ENCODE data around the gene TIFAB.
A peak's percentile ranks its signal among the peaks of the same experiment; 100 is the strongest.

Gene TIFAB

DNA sequence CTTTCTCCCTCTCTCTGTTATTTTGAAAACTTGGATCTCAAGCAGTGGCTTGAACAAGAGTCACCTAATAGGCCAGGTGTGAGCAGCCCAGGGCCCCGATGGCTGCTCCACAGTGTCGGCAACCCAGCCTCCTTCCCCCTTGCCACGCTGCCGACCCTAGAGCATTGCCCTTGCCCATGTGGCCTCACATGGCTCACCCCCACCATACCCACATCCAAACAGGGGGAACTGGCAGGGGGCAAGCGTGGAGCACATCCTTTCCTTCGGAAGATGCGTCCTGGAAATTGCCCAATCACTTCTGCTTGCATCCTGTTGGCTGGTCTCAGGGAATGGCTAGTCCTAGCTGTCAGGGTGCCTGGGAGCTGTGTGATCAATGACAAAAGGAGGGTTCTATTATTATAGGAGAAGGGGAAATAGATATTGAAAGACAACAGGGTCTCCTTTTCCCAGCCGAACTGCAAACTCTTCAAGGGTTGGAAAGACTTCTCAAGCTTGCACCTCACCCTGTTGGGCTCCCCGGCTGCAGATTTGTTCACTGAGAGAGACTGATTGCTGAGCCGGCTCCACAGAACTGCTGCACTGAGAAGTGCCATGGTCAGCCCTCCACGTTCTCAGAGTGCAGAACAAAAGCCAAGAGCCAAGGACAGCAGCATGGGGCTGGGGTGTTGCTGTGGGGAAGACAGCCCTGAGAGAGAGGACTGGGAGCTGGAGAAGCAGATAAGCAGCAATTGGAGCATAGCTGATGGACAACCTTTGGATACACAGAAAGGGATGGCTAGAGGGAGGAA lies 8.3 kb upstream of the TIFAB start:
- no peak for DNase-seq

DNA sequence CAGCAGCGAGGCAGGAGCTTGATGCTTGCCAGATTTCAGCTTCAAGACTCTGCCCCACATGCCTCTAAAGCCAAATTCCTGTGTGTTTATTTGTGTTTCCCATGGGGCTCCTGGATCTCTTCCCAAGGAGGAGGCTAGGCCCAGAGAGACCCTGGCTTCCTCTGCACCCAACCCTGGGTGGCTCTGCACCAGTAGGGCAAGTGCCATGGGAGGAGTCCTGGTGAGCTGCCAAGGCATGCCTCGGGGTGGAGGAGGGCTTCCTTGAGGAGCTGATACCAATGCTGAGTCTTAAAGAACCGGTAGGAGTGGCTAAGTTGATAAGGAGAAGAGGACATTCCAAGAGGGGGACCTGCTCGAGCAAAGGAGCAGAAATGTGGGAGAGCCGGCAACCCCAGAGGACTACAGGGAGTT lies 6.8 kb upstream of the TIFAB start:
- peak in 11 of 58 donors; percentile 16 to 45 (median 25) for DNase-seq

DNA sequence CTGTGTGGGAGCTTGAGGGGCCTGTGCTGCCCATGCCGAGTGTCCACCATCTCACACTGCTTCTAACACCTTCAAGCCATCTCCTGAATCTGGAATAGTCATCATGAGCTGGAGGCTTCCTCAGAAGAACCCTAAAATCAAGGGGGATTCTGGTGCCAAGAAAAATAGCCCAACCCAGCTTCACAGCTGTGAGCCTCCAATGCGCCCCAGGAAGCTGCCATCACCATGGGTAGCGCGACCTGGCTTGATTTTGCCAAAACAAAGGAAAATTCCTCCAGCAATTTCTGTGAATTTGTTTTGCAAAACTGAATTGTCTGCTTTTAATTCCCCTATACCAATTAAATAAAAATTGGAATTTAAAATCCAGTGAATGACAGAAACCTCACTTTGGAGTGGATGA lies 6.2 kb upstream of the TIFAB start:
- DNase-seq: no peak

DNA sequence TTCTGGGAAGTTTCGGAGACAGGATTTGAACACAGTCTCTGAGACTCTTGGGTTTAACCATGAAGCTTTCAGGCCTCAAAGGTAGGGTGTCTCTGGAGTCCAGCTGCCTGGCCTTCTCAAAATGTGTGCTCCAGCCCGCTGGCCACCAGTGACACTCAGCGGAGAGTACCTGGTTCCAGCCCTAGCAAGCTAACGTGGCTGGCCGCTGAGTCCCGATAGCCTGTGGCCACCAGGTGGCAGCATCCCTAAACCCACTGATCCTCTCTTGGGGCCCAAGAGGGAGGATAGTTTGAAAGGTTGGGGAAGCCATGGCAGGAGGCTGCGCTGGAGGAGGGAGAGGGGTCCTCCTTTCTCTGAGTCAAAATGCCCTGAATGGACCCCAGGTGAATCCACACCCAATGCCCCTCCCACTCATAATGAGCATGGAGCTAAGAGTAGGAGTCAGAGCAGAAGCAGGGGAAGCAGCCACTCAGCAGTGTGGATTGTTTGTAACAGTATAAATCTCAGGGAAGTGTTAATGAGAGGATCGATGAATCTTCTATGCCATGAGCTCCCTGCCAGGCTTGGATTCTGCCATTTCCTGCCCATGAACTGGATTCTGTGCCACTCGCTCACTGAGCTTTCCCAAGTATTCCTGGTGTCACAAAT lies 5.4 kb upstream of the TIFAB start:
- DNase-seq: peak in 17 of 58 donors; percentile 7 to 61 (median 20)

DNA sequence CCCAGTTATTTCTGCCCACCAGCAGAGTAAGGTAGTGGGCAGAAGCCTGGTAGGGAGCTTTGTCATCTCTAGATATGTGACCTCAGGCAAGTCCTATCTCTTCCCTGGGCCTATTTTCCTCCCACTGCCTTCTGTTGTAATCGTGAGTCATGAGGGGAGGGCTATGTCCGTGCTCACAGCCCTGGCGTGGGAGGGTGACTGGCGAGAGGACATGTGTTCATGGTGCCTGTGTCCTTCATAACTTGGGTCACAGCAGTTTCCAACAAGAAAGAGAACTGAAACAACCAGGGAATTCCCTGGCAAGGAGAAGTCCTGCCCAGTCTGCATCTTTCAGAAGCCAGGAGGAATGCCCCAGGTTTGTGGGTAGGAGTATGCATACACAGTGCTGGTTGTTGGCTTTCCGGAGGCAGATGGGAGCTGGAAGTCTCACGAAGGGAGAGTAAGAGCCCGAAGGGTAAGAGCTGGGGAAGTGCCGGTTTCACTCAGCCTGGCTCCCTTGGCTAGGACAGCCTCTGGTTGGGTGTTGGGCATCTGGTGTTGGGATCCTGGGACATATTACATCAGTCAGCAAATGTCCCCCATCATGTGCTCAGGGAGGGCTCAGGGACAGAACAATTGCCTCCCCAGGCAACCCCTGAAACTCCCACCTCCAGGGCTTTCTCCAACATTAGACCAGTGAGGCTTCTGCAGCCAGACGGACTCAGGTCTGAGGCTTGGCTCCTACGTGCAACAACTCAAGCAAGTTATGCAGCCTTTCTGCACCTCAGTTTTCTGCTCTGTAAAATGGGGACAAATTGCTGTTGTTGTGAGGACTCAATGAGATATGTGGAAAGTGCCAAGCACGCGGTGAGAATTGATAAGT lies 4.3 kb upstream of the TIFAB start:
- DNase-seq: peak in 3 of 58 donors; percentile 17 to 24 (median 23)

DNA sequence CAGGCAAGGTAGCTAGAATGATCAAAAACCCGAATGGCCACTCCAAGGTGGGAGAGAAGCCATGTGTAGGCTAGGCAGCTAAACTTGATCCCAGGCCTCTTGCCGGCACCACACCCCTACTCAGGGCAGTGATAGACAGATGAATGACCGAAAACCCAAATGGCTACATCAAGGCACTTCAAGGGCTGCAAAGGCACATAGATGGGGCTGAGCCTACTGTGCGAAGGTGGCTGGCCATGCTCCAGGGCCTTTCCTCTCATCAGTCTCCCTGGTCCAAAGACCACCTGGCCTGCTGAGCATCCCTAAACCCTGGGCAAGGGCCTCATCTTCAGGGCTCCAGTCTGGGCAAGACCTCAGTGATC lies 3.7 kb upstream of the TIFAB start:
- DNase-seq: no peak

DNA sequence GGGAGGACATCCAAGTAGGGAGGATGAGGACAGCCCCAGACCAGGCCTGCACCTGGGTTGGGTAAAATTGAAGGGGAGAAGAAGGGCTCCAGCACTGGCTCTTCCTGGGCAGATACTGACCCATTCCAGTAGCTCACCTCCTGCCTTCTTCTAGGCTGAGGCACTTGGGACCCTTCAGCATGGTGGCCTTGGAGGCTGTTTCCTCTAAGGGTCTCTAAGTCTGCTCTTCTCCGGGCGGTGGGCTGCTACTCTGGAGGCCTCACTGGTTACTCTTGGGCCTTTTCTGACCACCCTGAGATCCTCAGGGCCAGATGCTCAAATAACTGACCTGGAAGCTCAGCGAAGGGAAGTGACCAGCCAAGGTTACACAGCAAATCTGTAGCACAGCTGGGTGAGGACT lies 2.8 kb upstream of the TIFAB start:
- DNase-seq: no peak

DNA sequence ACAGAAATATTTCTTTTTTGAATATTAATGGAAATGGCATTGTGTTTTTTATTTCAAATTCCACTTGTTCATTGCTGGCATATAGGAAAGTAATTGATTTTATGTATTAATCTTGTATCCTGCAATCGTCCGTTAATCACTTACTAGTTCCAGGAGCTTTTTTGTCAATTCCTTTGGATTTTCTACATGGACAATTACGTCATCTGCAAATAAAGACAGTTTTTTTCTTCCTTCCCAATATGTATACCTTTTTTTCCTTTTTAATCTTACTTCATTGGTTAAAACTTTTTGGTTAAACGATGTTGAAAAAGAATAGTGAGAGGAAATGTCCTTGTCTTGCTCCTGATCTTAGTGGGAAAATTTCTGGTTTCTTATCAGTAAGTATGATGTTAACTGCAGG lies 1.5 kb upstream of the TIFAB start:
- DNase-seq: no peak

DNA sequence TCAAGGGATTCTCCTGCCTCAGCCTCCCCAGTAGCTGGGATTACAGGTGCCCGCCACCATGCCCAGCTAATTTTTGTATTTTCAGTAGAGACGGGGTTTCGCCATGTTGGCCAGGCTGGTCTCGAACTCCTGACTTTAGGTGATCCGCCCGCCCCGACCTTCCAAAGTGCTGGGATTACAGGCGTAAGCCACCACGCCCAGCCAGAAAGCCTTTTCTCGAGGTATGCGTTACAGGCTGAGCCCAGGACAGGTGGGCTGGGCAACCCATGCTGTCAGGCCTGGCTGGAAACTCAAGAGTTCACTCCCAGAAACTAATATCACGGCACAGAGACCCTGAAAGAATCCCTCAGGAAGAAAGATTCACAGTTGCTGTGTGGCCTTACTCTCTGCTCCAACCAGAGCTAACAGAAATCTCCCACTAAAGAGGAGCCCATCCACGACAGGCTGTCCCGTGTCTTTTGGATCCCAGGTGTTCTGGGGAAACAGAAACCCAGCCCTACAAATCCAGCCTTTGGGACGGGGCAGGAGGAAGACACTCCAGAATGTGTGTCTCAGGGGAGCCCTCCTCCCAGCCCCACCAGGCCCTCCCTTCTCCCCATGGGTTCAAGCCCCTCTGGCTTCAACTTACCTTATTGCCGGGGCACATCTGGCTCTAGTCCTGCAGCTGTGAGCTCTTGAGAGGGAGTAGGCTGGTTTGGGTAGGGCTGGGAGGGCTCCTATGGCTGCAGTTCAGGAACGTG lies 400 bp downstream of the TIFAB start:
- DNase-seq: no peak

DNA sequence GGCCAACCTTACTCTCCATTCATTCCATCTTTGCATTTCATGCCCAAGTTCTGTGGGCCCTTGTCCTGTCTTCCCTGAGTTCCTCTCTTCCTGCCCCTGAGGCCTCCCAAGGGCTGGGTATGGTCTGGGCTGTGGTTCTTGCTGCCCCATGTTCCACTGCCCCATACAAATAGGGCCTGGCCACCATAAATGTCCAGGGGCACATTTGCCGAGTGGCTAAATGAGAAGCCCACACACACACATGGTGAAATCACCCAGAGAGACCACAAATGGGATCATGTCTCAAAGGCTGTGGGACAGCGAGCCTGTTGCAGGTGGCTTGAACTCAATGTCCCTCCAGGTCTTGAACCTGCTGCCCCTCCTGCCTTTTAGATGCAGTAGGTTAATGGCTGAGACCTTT lies 1.2 kb downstream of the TIFAB start:
- no peak for DNase-seq

DNA sequence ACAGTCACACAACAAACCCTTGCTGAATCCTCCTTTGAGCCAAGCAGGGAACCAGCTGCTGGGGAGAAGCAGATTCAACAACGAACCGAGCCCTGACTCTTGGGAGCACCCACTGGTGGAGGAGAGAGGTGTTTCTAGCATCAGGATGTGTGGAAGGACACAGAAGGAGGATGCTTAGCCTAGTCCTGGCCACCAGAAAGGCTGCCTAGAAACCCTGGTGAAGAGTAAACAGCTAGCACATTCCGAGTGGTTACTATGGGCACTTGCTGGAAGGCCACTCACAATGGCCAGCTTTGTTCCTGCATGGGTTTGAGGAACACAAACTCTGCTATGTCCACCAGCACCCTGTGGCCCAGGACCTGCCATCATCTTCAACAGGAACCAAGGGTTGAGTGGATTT lies 1.8 kb downstream of the TIFAB start:
- peak in 2 of 58 donors; percentile 28 to 30 for DNase-seq

DNA sequence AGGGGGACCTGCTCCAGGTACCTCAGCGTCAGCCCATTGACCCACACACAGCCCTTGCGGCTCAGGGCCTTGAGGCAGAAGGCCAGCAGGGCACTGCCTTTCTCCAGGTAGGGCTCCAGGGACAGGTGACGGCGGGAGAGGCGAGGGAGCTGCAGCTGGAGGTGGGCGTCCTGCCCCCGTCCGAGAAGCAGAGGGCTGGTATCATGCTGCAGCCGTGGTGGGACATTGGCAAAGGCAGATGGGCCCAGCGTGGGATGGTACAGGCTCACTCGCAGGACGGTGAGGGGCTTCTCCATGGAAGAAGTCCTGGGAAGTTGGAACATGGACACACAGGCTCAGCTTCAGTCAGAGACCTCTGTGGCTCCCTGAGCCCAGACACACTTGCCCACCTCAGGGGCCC lies 2.5 kb downstream of the TIFAB start:
- DNase-seq: no peak

DNA sequence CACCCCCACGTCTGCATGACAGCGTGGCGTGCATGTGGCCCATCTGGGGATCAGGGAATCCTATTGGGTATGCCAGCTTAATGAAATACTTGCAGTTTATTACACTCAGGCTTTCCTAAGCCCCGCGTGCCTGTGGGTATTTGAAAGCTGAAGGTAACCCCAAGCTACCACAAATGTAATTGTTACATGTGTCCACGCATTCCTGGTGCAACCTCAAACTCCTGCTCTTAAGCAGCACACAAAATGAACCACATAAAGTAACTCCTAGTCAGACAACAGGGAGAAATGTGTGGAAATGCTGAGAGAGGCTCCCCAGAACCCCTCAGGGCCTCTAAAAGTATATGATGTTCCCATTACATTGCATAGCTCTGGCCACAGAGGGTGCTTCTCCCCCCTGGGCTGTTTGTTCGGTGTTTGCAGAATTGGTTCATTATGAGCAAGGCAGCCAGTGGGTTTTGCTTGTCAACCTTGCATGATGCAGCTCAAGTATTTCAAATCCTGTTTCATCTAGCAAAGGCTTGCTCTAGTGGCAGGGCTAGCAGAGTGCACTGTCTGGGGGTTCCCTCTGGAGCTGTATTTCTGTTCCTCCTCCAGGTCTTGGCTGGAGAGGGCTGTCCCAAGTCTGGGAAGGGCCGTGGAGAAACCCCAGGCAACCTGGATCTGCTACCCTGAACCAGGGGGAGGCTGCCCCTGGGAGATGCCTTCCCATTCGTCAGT lies 3.2 kb downstream of the TIFAB start:
- DNase-seq: no peak

DNA sequence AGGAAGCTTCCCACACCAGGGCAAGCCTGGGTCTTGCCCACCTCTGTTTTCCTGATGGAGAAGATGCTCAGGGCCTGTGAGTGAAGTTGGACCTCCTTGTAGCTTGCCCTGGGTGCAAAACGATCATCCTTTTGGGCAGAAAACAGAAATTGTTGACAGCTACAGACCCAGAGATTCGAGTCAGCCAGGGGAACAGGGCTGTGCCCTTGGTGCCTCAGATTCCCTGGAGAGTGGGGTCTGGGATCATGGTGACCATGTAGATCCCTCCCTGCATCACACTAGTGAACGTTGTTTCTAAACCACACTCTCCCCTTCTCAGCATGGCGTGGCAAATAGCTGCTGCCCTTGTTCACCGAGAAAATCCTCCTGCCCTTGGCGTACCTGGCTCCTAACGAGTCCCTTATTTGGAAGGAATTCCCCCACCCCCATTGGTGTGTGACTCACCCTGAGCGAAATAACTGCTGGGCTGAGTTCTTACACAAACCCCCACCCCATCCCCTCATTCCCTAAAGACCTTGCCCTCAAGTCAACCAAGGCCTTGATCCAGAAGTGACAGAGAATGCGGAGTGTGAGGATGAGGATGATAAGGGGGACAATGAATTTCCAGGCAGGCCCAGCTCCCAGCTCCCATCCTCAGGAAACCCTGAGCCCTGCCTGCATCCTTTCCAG lies 3.9 kb downstream of the TIFAB start:
- DNase-seq: no peak

DNA sequence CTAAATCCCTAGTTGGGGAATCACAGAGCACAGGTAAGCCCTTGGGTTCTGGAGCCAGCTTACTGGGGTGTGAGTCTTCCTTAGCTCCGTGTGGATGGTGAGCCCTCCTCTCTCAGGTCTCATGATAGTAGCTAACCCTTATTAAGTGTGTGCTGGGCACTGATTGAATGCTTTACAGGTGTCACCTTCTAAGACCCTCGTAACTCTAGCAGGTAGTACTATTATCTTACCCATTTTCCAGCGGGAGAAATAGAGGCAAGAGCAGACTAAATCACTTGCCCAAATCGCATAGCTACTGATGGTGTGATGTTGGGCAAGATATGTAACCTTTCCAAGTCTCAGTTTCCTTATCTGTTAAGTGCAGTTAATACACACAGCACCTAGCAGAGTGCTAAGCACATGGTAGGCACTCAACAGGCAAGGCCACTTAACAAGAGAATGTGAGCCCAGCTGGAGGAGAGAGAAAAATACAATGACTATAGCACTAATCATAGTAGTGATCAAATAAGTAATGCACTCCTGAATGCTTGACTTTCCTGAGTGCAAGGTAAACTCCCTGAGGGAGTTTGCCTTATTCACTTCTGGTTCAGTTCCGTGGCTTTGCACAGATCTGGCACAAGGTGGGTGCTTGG lies 4.7 kb downstream of the TIFAB start, which contains the start of gene DCANP1:
Gene DCANP1 (minus strand): TSS at position 51 of the 632 bp plus-strand sequence. CDS start 240 bp downstream, outside the sequence.
- no peak for DNase-seq

DNA sequence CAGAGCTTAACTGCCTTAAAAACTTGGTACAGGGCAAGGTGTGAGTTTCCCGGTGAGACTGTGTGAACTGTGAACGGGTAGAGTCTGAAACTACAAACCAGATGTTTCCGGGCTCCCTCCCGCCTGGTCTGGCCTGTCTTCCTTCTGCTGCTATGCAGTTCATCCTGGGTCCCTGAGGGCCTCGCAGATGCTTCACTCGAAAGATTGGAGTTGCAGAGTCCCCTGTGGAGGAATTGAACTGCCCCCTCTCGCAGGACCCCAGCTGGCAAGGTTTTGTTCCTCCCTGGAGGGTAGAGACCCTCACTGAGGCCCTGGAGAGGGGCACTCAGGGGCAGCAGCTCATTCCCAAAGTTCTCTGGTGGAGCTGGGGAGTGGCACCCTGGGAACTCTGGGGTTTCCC lies 5.5 kb downstream of the TIFAB start:
- DNase-seq: no peak

DNA sequence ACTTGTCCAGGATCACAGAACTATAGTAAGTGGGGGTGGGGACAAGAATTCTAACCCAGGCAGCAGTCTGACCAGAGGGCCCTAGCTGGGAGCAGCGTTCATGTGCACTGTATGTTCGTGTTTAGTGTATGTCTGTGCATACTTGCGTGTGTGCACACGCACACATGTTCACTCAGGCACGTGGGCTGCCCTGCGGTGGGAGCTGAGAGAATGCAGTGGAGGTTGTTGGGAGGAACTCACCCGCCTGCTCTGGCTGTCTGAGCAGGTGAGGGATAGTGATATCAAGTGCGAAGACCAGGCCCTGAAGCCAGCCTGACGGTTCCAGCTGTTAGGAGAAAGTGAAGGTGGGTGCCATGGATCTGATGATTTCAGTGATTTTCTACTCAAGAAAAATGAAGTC lies 5.9 kb downstream of the TIFAB start:
- DNase-seq: no peak

DNA sequence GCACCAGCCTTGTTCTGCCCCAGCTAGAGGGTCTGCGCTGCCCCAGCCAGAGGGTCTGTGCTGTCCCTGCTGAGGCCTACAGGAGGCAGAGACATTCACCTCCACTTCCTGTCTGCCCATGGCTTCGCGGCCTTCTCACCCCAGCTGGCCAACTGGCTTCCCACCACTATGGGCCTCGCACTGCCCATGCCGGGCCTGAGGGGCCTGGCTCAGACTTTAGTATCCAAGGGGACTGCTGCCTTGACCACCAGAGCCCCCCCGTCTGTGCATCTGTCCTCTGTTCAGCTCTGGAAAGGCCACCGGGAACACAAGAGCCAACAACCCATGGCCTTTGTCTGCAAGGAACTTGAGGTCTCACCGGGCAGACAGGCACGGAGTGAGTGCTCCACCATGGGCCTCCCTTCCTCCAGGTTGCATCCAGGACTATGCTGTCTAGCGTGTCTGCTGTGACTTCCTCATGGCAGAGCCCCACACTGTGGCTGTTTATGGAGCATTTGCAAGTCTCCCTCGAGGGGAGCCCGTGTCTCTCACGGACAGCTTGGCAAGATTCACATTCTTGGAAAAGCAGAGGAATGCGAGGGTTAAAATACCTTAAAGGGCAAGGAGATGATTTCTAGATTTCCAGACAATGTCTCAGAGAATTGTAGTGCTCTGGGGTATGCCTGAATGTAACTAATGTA lies 6.7 kb downstream of the TIFAB start:
- no peak for DNase-seq

DNA sequence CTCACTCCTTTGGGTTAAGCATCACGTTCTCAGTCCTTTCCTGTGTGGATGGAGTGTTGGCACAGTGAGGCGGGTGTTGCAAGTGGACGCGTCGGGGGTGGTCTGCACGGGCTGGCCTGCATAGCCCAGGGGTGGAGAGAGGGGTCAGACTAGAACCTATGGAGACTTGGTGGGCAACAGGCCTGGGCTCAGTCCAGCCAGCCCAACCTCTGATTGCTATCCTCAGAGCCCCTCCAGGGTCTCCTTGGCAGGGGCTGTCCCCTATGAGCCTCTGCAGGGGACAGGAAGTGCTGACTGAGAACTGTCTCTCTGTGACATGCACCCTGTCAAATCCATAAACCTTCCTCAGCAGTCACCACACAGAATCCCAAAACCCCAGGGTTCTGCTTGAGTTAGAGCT lies 7.3 kb downstream of the TIFAB start:
- no peak for DNase-seq
